GM12878 (cell line): ENCODE measurements around the gene DPY30. TPM values are rescaled to one million over a fixed set of nuclear protein-coding genes. Genes with fewer than 3 reads are reported as not detected.
A peak's percentile ranks its signal among the peaks of the same experiment; 100 is the strongest.

Experiments used
- ATAC-seq: fragments of 200-7000 bp; cut with Tn5 transposase; 3 replicates; pipeline ENCODE4 v1.9.1; 2020; ENCODE audit warnings: mild to moderate bottlenecking, moderate library complexity
- BruUV-seq: library from RNA; stranded (reverse); fragments of 400-500 nt; replicated peaks from 2 replicates; lab custom pipeline; 2021; lab: Mats Ljungman, UMichigan
- CTCF ChIA-PET: fragments of 300-600 bp; sonication (Branson Sonifier 250); formaldehyde crosslinking; extraction: SDS; loops from one replicate; lab custom pipeline; 2021; ENCODE audit warnings: inconsistent platforms; lab: Yijun Ruan, JAX
- POLR2A ChIA-PET: fragments of 350-600 bp; formaldehyde crosslinking; extraction: SDS; loops from one replicate; lab custom pipeline; 2021; ENCODE audit warnings: inconsistent platforms; lab: Charles Lee
- RAD21 ChIA-PET: fragments of 300-600 bp; sonication (Branson Sonifier 250); formaldehyde crosslinking; loops from one replicate; lab custom pipeline; 2023; ENCODE audit warnings: antibody characterized with exemption; ENCODE audit not compliant: unreplicated experiment; lab: Charles Lee
- SMC1A ChIA-PET: fragments of 300-600 bp; sonication (Branson Sonifier 250); formaldehyde crosslinking; loops from one replicate; lab custom pipeline; 2023; ENCODE audit not compliant: unreplicated experiment, uncharacterized antibody; lab: Charles Lee
- DNase-seq: peaks from one replicate; pipeline ENCODE4 v3.0.0-alpha.2; 2011; ENCODE audit warnings: low read depth, low spot score
- FAIRE-seq: peaks from 3 replicates; lab custom pipeline; 2011; peaks lifted over from hg19 to GRCh38; lab: Jason Lieb, UNC
- H2AFZ ChIP-seq: 2 replicates; pipeline ENCODE4 v1.6.0; 2011; ENCODE audit warnings: low read depth, low read length, control low read depth; ENCODE audit not compliant: control insufficient read depth
- H3K27ac ChIP-seq: 2 replicates; pipeline ENCODE4 v1.5.1; 2011; ENCODE audit warnings: control low read depth; ENCODE audit not compliant: control insufficient read depth, insufficient read depth
- H3K27me3 ChIP-seq, 2 experiments: replicated peaks in 1 of 2; 2 replicates each; pipeline versions ENCODE4 v1.6.0 to v1.6.1; 2011; ENCODE audit warnings: low read length in 1 of 2; ENCODE audit not compliant: control insufficient read depth in 2 of 2, insufficient read depth in 2 of 2
- H3K36me3 ChIP-seq, 2 experiments: 2 replicates each; pipeline ENCODE4 v1.5.1; 2011; ENCODE audit warnings: low read length in 1 of 2; ENCODE audit not compliant: control insufficient read depth in 2 of 2, insufficient read depth in 2 of 2
- H3K4me1 ChIP-seq: 2 replicates; pipeline ENCODE4 v1.6.1; 2011; ENCODE audit warnings: mild to moderate bottlenecking, low read length, moderate library complexity, mixed read lengths; ENCODE audit not compliant: control insufficient read depth, insufficient read depth
- H3K4me2 ChIP-seq: 2 replicates; pipeline ENCODE4 v1.6.0; 2011; ENCODE audit warnings: control low read depth; ENCODE audit not compliant: control insufficient read depth, insufficient read depth
- H3K4me3 ChIP-seq: fragments of 200-600 bp; sonication (generic); 2 replicates; pipeline ENCODE4 v1.5.1; 2016
- H3K79me2 ChIP-seq: 2 replicates; pipeline ENCODE4 v1.6.0; 2011; ENCODE audit warnings: low read length; ENCODE audit not compliant: control insufficient read depth, insufficient read depth
- H3K9ac ChIP-seq: 2 replicates; pipeline ENCODE4 v1.8.0; 2011; ENCODE audit warnings: low read length, control low read depth, mixed read lengths; ENCODE audit not compliant: control insufficient read depth, insufficient read depth
- H3K9me3 ChIP-seq: replicated peaks from 3 replicates; pipeline ENCODE4 v1.5.1; 2011; ENCODE audit warnings: mild to moderate bottlenecking, low read length; ENCODE audit not compliant: control insufficient read depth, insufficient read depth
- H4K20me1 ChIP-seq: 2 replicates; pipeline ENCODE4 v1.6.0; 2011; ENCODE audit not compliant: control insufficient read depth, insufficient read depth
- BMI1 ChIP-seq: fragments of 450-650 bp; IDR thresholded peaks from 2 replicates; pipeline ENCODE4 v1.6.1; 2016; ENCODE audit warnings: mild to moderate bottlenecking, moderate library complexity, borderline replicate concordance
- BRCA1 ChIP-seq: IDR thresholded peaks from 2 replicates; pipeline ENCODE4 v1.6.1; 2011; ENCODE audit warnings: low read depth, low read length, improper control_type of control experiment
- CBX3 ChIP-seq: fragments of 200-600 bp; sonication (generic); IDR thresholded peaks from 2 replicates; pipeline ENCODE4 v1.6.1; 2016; ENCODE audit warnings: low read depth, borderline replicate concordance
- CREM ChIP-seq: IDR thresholded peaks from 2 replicates; pipeline ENCODE4 v1.6.1; 2014; ENCODE audit warnings: antibody characterized with exemption, low read depth
- ESRRA ChIP-seq: IDR thresholded peaks from 2 replicates; pipeline ENCODE4 v1.6.1; 2012; ENCODE audit warnings: mild to moderate bottlenecking, low read length, improper control_type of control experiment
- NR2C2 ChIP-seq: IDR thresholded peaks from 2 replicates; pipeline ENCODE4 v1.6.1; 2011; ENCODE audit warnings: borderline replicate concordance, low read depth; ENCODE audit not compliant: control insufficient read depth, insufficient read length
- RAD51 ChIP-seq: fragments of 450-650 bp; IDR thresholded peaks from 2 replicates; pipeline ENCODE4 v1.6.1; 2016; ENCODE audit warnings: moderate library complexity, mild to moderate bottlenecking, inconsistent platforms
- RBBP5 ChIP-seq: fragments of 200-600 bp; sonication (generic); conservative IDR thresholded peaks from 2 replicates; pipeline ENCODE4 v1.6.1; 2016
- RUNX3 ChIP-seq: IDR thresholded peaks from 2 replicates; pipeline ENCODE4 v1.6.1; 2012; ENCODE audit warnings: low read length, inconsistent platforms
- WGBS: methylation state at CpG from one replicate; pipeline ENCODE4 v1.1.6; 2016; ENCODE audit warnings: low lambda C conversion rate; ENCODE audit not compliant: insufficient replicate concordance, insufficient coverage; ENCODE audit errors: missing lambda C conversion rate; 5-methylcytosine and 5-hydroxymethylcytosine counted together
- in situ Hi-C: fragments of 300-500 bp; cut with MboI; formaldehyde crosslinking; loops from 9 replicates; pipeline ENCODE4 v1.14.3; 2018; ENCODE audit warnings: mixed read lengths
- intact Hi-C: fragments of 100-400 bp; cut with micrococcal nuclease; formaldehyde crosslinking; loops from one replicate; pipeline ENCODE4 v1.14.2; 2022; ENCODE audit not compliant: unreplicated experiment
- polyA plus RNA-seq, 11 experiments: library from polyadenylated mRNA; depleted of rRNA in 4 of 11; unstranded in 6 of 11; stranded (reverse) in 5 of 11; fragments of >200 nt; fragmentation: Nextera tagmentation in 4 of 11; fragmentation: Illumina TruSeq in 1 of 11; extraction: Ambion mirVana in 4 of 11; extraction: Trizol in 1 of 11; gene quantifications; 1 replicate in 1 of 11; 2 replicates in 10 of 11; pipeline versions ENCODE4 v1.2.1 to v1.2.3, GENCODE V29; 2011 to 2016; ENCODE audit warnings: inconsistent platforms in 2 of 11, missing spikeins in 2 of 11, low read depth in 1 of 11
- total RNA-seq, 4 experiments: library from RNA; depleted of rRNA in 3 of 4; stranded (reverse); fragments of >200 nt in 3 of 4; fragmentation: Illumina TruSeq in 1 of 4; extraction: Trizol in 1 of 4; gene quantifications; 2 replicates each; pipeline versions ENCODE4 v1.2.1 to v1.2.3, GENCODE V29; 2013 to 2021
- TF ChIP-seq, protein P1 (sequence below): fragments of 450-650 bp; IDR thresholded peaks from 2 replicates; pipeline ENCODE4 v1.6.1; 2017; ENCODE audit warnings: antibody characterized with exemption, mild to moderate bottlenecking, moderate library complexity
- TF ChIP-seq, protein P2 (sequence below): fragments of 450-650 bp; IDR thresholded peaks from 2 replicates; pipeline ENCODE4 v1.6.1; 2016; ENCODE audit warnings: mild to moderate bottlenecking
- TF ChIP-seq, protein P3 (sequence below): fragments of 150-350 bp; IDR thresholded peaks from 2 replicates; pipeline ENCODE4 v1.6.1; 2016; ENCODE audit warnings: low read depth, low read length

The DPY30 gene
- total and polyA plus RNA-seq, 10 of the 15 experiments (the other 5 are each of a cell fraction or from before 2014, with no cell fraction given): 45.8 to 307 (median 89.2) TPM

DNA sequence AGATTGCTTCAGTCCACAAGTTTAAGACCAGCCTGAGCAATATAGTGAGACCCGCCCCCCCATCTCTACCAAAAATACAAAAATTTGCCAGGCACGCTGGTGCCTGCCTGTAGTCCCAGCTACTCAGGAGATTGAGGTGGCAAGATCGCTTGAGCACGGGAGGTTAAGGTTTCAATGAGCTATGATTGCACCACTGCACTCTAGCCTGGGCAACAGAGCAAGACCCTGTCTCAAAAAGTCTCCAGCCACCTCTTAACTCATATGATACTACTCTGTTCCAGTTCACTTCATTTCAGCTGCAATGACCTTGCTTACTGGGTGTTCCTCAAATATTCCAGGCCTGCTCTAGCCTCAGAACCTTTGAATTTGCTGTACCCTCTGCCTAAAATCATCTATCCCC lies 40.2 kb downstream of the DPY30 start:
- TF ChIP-seq, protein P1, sequence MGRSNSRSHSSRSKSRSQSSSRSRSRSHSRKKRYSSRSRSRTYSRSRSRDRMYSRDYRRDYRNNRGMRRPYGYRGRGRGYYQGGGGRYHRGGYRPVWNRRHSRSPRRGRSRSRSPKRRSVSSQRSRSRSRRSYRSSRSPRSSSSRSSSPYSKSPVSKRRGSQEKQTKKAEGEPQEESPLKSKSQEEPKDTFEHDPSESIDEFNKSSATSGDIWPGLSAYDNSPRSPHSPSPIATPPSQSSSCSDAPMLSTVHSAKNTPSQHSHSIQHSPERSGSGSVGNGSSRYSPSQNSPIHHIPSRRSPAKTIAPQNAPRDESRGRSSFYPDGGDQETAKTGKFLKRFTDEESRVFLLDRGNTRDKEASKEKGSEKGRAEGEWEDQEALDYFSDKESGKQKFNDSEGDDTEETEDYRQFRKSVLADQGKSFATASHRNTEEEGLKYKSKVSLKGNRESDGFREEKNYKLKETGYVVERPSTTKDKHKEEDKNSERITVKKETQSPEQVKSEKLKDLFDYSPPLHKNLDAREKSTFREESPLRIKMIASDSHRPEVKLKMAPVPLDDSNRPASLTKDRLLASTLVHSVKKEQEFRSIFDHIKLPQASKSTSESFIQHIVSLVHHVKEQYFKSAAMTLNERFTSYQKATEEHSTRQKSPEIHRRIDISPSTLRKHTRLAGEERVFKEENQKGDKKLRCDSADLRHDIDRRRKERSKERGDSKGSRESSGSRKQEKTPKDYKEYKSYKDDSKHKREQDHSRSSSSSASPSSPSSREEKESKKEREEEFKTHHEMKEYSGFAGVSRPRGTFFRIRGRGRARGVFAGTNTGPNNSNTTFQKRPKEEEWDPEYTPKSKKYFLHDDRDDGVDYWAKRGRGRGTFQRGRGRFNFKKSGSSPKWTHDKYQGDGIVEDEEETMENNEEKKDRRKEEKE: no peak
- TF ChIP-seq RAD51 (no peak), NR2C2 (no peak), CBX3 (no peak), BRCA1 (no peak), RUNX3 (no peak), CREM (no peak), BMI1 (no peak), ESRRA (no peak), RBBP5 (no peak)
- TF ChIP-seq, protein P2, sequence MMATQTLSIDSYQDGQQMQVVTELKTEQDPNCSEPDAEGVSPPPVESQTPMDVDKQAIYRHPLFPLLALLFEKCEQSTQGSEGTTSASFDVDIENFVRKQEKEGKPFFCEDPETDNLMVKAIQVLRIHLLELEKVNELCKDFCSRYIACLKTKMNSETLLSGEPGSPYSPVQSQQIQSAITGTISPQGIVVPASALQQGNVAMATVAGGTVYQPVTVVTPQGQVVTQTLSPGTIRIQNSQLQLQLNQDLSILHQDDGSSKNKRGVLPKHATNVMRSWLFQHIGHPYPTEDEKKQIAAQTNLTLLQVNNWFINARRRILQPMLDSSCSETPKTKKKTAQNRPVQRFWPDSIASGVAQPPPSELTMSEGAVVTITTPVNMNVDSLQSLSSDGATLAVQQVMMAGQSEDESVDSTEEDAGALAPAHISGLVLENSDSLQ: no peak
- TF ChIP-seq, protein P3, sequence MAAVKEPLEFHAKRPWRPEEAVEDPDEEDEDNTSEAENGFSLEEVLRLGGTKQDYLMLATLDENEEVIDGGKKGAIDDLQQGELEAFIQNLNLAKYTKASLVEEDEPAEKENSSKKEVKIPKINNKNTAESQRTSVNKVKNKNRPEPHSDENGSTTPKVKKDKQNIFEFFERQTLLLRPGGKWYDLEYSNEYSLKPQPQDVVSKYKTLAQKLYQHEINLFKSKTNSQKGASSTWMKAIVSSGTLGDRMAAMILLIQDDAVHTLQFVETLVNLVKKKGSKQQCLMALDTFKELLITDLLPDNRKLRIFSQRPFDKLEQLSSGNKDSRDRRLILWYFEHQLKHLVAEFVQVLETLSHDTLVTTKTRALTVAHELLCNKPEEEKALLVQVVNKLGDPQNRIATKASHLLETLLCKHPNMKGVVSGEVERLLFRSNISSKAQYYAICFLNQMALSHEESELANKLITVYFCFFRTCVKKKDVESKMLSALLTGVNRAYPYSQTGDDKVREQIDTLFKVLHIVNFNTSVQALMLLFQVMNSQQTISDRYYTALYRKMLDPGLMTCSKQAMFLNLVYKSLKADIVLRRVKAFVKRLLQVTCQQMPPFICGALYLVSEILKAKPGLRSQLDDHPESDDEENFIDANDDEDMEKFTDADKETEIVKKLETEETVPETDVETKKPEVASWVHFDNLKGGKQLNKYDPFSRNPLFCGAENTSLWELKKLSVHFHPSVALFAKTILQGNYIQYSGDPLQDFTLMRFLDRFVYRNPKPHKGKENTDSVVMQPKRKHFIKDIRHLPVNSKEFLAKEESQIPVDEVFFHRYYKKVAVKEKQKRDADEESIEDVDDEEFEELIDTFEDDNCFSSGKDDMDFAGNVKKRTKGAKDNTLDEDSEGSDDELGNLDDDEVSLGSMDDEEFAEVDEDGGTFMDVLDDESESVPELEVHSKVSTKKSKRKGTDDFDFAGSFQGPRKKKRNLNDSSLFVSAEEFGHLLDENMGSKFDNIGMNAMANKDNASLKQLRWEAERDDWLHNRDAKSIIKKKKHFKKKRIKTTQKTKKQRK: no peak
- Histone ChIP-seq H3K9me3 (no peaks in the 10 kb centered on the region), H2AFZ (no peak overlapping the region), H3K9ac (no peak overlapping the region), H3K27ac (peak overlapping the region; percentile 11; the same call in 1 of the 2 replicates), H3K4me3 (no peak overlapping the region), H3K4me2 (no peak overlapping the region), H3K4me1 (peaks cover 18% of the 10 kb centered on the region), H3K36me3 (no peaks in the 10 kb centered on the region), H3K79me2 (peaks cover 88% of the 10 kb centered on the region), H3K27me3 (no peaks in the 10 kb centered on the region), H4K20me1 (peaks cover 4% of the 10 kb centered on the region; the same call in 1 of the 2 replicates)
- in situ Hi-C loops: no loop called here
- RAD21 ChIA-PET: no interaction called here
- 51% methylated on average over 4 of the region's 4 CpGs for WGBS
- DNase-seq (no peak), ATAC-seq (peak; percentile 26), FAIRE-seq (no peak)
- SMC1A ChIA-PET: interaction anchor here (0.6 to 4.8 kb wide), 5 partner anchors 8 to 97 kb away, joined by 3 to 29 read pairs (median 8); no protein-coding TSS in a partner anchor
- CTCF ChIA-PET: interaction anchor here (0.6 to 1.2 kb wide), 3 partner anchors 9 to 51 kb away, joined by 3 to 5 read pairs (median 3); no protein-coding TSS in a partner anchor
- POLR2A ChIA-PET: interaction anchor here (0.6 to 1.3 kb wide), 4 partner anchors 23 to 665 kb away, joined by 3 to 4 read pairs (median 3); partner anchors contain the start of gene DPY30
- BruUV-seq: no TSS peak
- intact Hi-C loops: no loop called here
